ENCODE data around the gene ANXA1. TPM values are rescaled to one million over a fixed set of nuclear protein-coding genes. Genes with fewer than 3 reads are reported as not detected.

ANXA1 gene
- total and polyA plus RNA-seq, 4 donors = 4.8 to 28.6 (median 14.5) TPM

DNA sequence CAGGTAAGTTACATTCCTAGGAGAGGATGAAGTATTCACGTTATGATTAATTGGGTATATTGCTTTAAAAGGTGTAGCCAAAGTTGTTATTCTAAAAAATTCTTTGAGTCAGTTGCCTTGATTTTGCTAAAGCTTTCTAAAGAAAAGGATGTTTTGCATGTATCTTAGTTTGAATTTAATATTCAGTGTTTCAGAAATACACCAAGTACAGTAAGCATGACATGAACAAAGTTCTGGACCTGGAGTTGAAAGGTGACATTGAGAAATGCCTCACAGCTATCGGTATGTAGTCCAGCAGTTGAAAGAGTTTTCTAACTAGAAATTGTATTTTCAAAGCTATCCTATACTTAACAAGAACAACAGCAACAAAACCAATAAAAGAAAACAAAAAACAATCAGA lies 14.2 kb downstream of the ANXA1 start:
- no peaks in the 10 kb centered on the region for H3K4me1 ChIP-seq (ENCODE audit: control insufficient read depth in 4 of 4, insufficient read depth in 4 of 4, low read length in 3 of 4)
- H3K9me3 ChIP-seq (ENCODE audit: control insufficient read depth in 4 of 4, low read length in 3 of 4) = no peaks in the 10 kb centered on the region
- DNase-seq (ENCODE audit: low spot score) = no peak
- no peak overlapping the region for H3K9ac ChIP-seq (ENCODE audit: low read depth in 1 of 2, low read length in 2 of 2)
- no peak for TF ChIP-seq HNF4G (IDR thresholded peaks at IDR 0.05)
- TF ChIP-seq, protein P1, sequence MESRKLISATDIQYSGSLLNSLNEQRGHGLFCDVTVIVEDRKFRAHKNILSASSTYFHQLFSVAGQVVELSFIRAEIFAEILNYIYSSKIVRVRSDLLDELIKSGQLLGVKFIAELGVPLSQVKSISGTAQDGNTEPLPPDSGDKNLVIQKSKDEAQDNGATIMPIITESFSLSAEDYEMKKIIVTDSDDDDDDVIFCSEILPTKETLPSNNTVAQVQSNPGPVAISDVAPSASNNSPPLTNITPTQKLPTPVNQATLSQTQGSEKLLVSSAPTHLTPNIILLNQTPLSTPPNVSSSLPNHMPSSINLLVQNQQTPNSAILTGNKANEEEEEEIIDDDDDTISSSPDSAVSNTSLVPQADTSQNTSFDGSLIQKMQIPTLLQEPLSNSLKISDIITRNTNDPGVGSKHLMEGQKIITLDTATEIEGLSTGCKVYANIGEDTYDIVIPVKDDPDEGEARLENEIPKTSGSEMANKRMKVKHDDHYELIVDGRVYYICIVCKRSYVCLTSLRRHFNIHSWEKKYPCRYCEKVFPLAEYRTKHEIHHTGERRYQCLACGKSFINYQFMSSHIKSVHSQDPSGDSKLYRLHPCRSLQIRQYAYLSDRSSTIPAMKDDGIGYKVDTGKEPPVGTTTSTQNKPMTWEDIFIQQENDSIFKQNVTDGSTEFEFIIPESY (IDR thresholded peaks at IDR 0.05) = no peak
- TF ChIP-seq HNF4A (conservative IDR thresholded peaks at IDR 0.05) = no peak
- TF ChIP-seq TAF1 (conservative IDR thresholded peaks at IDR 0.05) = no peak
- TF ChIP-seq, protein P2, sequence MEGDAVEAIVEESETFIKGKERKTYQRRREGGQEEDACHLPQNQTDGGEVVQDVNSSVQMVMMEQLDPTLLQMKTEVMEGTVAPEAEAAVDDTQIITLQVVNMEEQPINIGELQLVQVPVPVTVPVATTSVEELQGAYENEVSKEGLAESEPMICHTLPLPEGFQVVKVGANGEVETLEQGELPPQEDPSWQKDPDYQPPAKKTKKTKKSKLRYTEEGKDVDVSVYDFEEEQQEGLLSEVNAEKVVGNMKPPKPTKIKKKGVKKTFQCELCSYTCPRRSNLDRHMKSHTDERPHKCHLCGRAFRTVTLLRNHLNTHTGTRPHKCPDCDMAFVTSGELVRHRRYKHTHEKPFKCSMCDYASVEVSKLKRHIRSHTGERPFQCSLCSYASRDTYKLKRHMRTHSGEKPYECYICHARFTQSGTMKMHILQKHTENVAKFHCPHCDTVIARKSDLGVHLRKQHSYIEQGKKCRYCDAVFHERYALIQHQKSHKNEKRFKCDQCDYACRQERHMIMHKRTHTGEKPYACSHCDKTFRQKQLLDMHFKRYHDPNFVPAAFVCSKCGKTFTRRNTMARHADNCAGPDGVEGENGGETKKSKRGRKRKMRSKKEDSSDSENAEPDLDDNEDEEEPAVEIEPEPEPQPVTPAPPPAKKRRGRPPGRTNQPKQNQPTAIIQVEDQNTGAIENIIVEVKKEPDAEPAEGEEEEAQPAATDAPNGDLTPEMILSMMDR (IDR thresholded peaks at IDR 0.05; ENCODE audit: low read depth, low read length, missing input control) = no peak
- TF ChIP-seq FOXA1 (IDR thresholded peaks at IDR 0.05) = no peak
- TF ChIP-seq SP1 (IDR thresholded peaks at IDR 0.05) = no peak
- TF ChIP-seq, protein P3, sequence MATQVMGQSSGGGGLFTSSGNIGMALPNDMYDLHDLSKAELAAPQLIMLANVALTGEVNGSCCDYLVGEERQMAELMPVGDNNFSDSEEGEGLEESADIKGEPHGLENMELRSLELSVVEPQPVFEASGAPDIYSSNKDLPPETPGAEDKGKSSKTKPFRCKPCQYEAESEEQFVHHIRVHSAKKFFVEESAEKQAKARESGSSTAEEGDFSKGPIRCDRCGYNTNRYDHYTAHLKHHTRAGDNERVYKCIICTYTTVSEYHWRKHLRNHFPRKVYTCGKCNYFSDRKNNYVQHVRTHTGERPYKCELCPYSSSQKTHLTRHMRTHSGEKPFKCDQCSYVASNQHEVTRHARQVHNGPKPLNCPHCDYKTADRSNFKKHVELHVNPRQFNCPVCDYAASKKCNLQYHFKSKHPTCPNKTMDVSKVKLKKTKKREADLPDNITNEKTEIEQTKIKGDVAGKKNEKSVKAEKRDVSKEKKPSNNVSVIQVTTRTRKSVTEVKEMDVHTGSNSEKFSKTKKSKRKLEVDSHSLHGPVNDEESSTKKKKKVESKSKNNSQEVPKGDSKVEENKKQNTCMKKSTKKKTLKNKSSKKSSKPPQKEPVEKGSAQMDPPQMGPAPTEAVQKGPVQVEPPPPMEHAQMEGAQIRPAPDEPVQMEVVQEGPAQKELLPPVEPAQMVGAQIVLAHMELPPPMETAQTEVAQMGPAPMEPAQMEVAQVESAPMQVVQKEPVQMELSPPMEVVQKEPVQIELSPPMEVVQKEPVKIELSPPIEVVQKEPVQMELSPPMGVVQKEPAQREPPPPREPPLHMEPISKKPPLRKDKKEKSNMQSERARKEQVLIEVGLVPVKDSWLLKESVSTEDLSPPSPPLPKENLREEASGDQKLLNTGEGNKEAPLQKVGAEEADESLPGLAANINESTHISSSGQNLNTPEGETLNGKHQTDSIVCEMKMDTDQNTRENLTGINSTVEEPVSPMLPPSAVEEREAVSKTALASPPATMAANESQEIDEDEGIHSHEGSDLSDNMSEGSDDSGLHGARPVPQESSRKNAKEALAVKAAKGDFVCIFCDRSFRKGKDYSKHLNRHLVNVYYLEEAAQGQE (IDR thresholded peaks at IDR 0.05) = no peak
- TF ChIP-seq RAD21 (IDR thresholded peaks at IDR 0.05) = no peak
- no peak for TF ChIP-seq YY1 (IDR thresholded peaks at IDR 0.05)
- no peak for TF ChIP-seq FOXA2 (IDR thresholded peaks at IDR 0.05)
- no peak for TF ChIP-seq NR2F2 (IDR thresholded peaks at IDR 0.05)
- no peak for TF ChIP-seq GABPA (IDR thresholded peaks at IDR 0.05 in 1 of 2, conservative IDR thresholded peaks at IDR 0.05 in 1 of 2)
- TF ChIP-seq, protein P4, sequence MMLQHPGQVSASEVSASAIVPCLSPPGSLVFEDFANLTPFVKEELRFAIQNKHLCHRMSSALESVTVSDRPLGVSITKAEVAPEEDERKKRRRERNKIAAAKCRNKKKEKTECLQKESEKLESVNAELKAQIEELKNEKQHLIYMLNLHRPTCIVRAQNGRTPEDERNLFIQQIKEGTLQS (IDR thresholded peaks at IDR 0.05) = no peak
- no peak for TF ChIP-seq RXRA (IDR thresholded peaks at IDR 0.05)
- TF ChIP-seq, protein P5, sequence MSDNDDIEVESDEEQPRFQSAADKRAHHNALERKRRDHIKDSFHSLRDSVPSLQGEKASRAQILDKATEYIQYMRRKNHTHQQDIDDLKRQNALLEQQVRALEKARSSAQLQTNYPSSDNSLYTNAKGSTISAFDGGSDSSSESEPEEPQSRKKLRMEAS (IDR thresholded peaks at IDR 0.05) = no peak
- no peak for TF ChIP-seq EGR1 (IDR thresholded peaks at IDR 0.05; ENCODE audit: low read depth in 2 of 2)
- no peak for TF ChIP-seq JUND (IDR thresholded peaks at IDR 0.05)
- H3K27ac ChIP-seq (ENCODE audit: low read depth in 1 of 2, low read length in 2 of 2) = no peak overlapping the region
- H3K27me3 ChIP-seq (ENCODE audit: control insufficient read depth in 4 of 4, insufficient read depth in 4 of 4, low read length in 3 of 4) = no peaks in the 10 kb centered on the region
- peaks cover 0 to 2% (median 0%) of the 10 kb centered on the region in 4 donors for H3K36me3 ChIP-seq (ENCODE audit: control insufficient read depth in 4 of 4, insufficient read depth in 3 of 4, low read depth in 1 of 4, low read length in 3 of 4)
- WGBS = 74% methylated on average over 2 of the region's 2 CpGs
- H3K4me3 ChIP-seq (ENCODE audit: low read depth in 1 of 3, low read length in 3 of 3) = no peak overlapping the region

Measured in liver (tissue), 9 donors.